ENCODE measurements around the gene OR6Y1. TPM values are rescaled to one million over a fixed set of nuclear protein-coding genes. Genes with fewer than 3 reads are reported as not detected.

OR6Y1 gene
- total RNA-seq, 2 donors from 2014 or later = not detected

DNA sequence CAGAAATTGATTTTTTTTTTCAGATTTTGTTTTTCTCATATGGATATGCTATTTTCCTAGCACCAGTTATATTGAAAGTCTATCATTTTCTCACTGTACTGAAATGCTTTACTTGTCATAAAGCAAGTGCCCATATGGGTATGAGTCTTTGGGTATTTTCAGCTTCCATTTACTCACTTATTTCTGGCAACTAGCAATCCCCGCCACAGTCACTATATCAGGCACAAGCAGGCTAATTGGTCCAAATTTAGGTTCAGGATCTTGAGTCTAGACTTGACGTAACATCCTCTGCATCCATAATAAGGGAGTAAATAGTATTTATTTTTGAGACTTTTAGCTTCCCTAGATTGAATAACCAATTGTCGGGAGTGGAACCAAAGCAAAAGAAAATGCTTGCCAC, 23.4 kb upstream of the OR6Y1 start:
- Histone ChIP-seq H3K9me3 (no peaks in the 10 kb centered on the region), H3K36me3 (no peaks in the 10 kb centered on the region), H3K4me1 (no peaks in the 10 kb centered on the region), H3K4me3 (no peak overlapping the region), H3K27me3 (no peaks in the 10 kb centered on the region), H3K27ac (no peak overlapping the region)
- DNase-seq (ENCODE audit: low spot score) = no peak
- TF ChIP-seq, protein P1, sequence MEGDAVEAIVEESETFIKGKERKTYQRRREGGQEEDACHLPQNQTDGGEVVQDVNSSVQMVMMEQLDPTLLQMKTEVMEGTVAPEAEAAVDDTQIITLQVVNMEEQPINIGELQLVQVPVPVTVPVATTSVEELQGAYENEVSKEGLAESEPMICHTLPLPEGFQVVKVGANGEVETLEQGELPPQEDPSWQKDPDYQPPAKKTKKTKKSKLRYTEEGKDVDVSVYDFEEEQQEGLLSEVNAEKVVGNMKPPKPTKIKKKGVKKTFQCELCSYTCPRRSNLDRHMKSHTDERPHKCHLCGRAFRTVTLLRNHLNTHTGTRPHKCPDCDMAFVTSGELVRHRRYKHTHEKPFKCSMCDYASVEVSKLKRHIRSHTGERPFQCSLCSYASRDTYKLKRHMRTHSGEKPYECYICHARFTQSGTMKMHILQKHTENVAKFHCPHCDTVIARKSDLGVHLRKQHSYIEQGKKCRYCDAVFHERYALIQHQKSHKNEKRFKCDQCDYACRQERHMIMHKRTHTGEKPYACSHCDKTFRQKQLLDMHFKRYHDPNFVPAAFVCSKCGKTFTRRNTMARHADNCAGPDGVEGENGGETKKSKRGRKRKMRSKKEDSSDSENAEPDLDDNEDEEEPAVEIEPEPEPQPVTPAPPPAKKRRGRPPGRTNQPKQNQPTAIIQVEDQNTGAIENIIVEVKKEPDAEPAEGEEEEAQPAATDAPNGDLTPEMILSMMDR (IDR thresholded peaks at IDR 0.05) = no peak

DNA sequence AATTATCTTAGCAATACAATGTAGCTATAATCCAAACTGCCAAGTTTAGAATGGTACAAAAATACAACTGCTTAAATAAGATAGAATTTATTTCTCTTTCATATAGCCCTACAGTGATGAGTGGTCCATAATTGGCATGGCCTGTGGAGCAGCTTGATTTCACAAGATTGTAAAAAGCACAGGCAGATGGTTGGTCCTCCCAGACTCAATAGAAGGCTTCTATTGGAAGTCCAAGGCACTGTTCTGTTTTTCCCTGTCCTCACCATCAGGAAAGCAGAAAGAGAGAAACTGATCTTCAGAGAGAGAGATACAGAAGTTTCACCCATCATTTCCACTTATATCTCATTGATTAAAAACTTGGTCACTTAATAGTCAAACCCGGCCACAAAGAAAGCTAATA, 18.0 kb upstream of the OR6Y1 start:
- no peaks in the 10 kb centered on the region for H3K4me1 ChIP-seq
- DNase-seq (ENCODE audit: low spot score) = no peak
- H3K27ac ChIP-seq = no peak overlapping the region
- no peaks in the 10 kb centered on the region for H3K36me3 ChIP-seq
- H3K27me3 ChIP-seq = no peaks in the 10 kb centered on the region
- TF ChIP-seq, protein P1 (IDR thresholded peaks at IDR 0.05) = no peak
- no peak overlapping the region for H3K4me3 ChIP-seq
- no peaks in the 10 kb centered on the region for H3K9me3 ChIP-seq

DNA sequence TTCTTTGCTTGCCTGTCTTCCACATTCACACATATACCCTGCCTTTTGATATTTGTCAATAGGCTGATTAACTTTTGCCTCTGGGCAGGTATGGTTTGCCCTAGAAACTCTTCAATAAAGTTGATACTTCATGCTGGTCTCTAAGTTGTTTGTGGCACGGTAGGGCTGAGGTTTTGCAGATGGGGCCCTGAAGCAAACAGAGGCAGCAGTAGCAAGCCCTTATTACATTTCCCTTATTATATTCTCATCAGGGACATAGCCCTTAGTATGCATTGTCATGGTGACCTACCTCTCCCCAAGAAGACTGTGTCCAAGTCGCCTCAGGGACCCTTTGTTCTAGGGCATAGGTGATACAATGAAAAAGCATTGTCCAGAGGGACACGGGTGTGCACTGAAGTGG, 16.3 kb upstream of the OR6Y1 start, which contains the start of gene OR6P1:
Gene OR6P1, minus strand, starts transcription at position 101 of the 400 bp plus-strand sequence. CDS start 6,976 bp downstream, outside the sequence.
- Histone ChIP-seq H3K27ac (no peak within 1 kb of the TSS), H3K4me1 (no peaks in the 10 kb centered on the region), H3K36me3 (no peaks in the 10 kb centered on the region), H3K9me3 (no peaks in the 10 kb centered on the region), H3K4me3 (no peak within 1 kb of the TSS), H3K27me3 (no peaks in the 10 kb centered on the region)
- DNase-seq (ENCODE audit: low spot score) = no peak
- TF ChIP-seq, protein P1 (IDR thresholded peaks at IDR 0.05) = no peak

GRCh38 chr1:158564608-158565007, 10.4 kb upstream of the OR6Y1 start:
- TF ChIP-seq, protein P1 (IDR thresholded peaks at IDR 0.05) = no peak
- Histone ChIP-seq H3K4me3 (no peak overlapping the region), H3K27me3 (no peaks in the 10 kb centered on the region), H3K9me3 (no peaks in the 10 kb centered on the region), H3K4me1 (no peaks in the 10 kb centered on the region), H3K36me3 (no peaks in the 10 kb centered on the region), H3K27ac (no peak overlapping the region)
- DNase-seq (ENCODE audit: low spot score) = no peak

GRCh38 chr1:158563853-158564252, 9.6 kb upstream of the OR6Y1 start:
- TF ChIP-seq, protein P1 (IDR thresholded peaks at IDR 0.05) = no peak
- H3K4me1 ChIP-seq = no peaks in the 10 kb centered on the region
- H3K36me3 ChIP-seq = no peaks in the 10 kb centered on the region
- no peak for DNase-seq (ENCODE audit: low spot score)
- no peak overlapping the region for H3K27ac ChIP-seq
- H3K4me3 ChIP-seq = no peak overlapping the region
- no peaks in the 10 kb centered on the region for H3K9me3 ChIP-seq
- no peaks in the 10 kb centered on the region for H3K27me3 ChIP-seq

GRCh38 chr1:158559696-158560095, 5.5 kb upstream of the OR6Y1 start:
- Histone ChIP-seq H3K4me3 (no peak overlapping the region), H3K27me3 (no peaks in the 10 kb centered on the region), H3K9me3 (no peaks in the 10 kb centered on the region), H3K27ac (no peak overlapping the region), H3K36me3 (no peaks in the 10 kb centered on the region), H3K4me1 (no peaks in the 10 kb centered on the region)
- no peak for DNase-seq (ENCODE audit: low spot score)
- TF ChIP-seq, protein P1 (IDR thresholded peaks at IDR 0.05) = no peak
